HG03565 (cell line): ENCODE results near the gene A3GALT2.

Experiments used
- ATAC-seq: cut with Tn5 transposase; IDR thresholded peaks from one replicate; pipeline ENCODE4 v1.9.1; 2021; ENCODE audit warnings: mild to moderate bottlenecking, moderate library complexity; ENCODE audit not compliant: unreplicated experiment

A3GALT2 gene

DNA sequence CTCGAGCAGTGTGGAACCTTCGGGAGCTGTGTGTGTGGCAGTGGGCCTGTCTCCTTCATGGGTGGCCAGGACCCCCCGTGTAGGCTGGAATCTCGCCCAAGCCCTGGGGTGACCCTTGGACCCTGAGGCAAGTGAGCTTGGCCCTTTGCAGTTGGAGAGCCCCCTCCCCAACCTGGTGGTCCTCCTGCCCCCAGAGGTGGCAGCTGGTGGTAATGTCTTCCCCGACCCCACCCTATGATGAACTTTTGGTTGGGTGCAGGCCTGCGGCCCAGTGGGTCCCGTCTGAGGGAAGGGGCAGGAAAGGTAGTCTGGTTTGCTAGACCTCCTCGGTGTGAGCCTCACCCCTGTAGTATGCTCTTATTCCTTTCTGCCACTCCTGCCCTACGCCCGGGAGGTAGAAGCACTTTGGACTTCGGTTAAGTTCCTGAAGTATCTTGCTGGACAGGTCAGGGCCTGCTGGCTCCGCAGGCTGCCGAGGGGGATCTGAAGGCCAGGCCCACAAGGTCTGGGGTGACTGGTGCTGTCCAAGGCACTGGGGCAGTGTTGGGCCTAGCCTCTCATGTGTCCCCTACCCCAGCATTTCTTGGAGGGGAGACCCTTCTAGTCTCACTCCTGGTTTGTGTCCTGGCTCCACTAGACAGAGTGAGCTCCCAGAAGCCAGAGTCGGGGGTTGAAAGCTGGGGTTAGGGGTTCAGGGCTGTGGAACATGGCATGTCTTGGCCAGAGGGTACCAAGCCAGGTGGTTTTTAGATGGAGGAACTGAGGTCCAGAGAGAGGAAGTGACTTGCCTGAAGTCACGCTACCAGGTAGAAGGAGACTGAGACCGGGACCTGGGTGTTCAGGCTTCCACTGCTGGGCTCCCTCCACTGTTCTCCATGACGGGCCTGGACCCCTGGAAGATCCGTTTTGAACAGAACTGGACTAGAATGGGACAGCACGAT, 62.9 kb downstream of the A3GALT2 start:
- ATAC-seq, result no peak

DNA sequence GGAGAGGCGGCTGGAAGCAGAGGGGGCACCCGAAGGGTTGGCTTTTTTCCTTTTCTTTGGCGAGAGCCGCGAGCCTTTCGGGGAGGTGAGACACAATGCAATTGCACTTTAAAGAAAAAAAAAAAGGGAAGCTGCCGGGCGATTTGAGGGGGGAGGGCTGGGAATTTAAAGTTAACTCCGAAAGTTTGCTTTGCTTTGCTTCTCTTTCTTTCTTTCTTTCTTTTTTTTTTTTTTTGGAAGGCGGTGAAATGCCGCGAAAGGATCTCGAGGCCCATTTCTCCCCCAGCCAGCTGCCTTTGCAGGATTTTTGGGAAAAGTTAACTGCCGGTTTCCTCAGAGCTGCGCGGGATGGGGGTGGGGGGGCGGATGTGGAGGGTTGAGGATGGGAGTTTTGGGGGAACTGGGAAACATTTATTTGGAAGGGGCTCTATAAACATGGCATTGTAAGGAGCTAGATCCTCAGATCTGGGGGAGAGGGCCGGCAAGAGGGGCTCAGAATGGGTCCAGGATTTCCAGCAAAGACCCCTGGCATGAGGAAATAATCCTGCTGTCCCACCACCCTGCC, 63.6 kb downstream of the A3GALT2 start:
- no peak for ATAC-seq
